HG02943 (cell line): ENCODE results near the gene DGKE.

Experiments
- ATAC-seq: cut with Tn5 transposase; IDR thresholded peaks from one replicate; pipeline ENCODE4 v1.9.1; 2021; ENCODE audit warnings: mild to moderate bottlenecking, low read depth, moderate library complexity; ENCODE audit not compliant: unreplicated experiment

DGKE gene

GRCh38 chr17:56887552-56888467, 53.9 kb downstream of the DGKE start:
- no peak for ATAC-seq

- no peak for ATAC-seq
Observed at GRCh38 chr17:56890390-56890789, 56.4 kb downstream of the DGKE start.

- no peak for ATAC-seq
Observed at GRCh38 chr17:56890906-56891674, 57.1 kb downstream of the DGKE start.

- ATAC-seq: no peak
Observed at GRCh38 chr17:56891751-56892150, 57.8 kb downstream of the DGKE start.

GRCh38 chr17:56892333-56892732, 58.4 kb downstream of the DGKE start:
- ATAC-seq: no peak

GRCh38 chr17:56893503-56893902, 59.6 kb downstream of the DGKE start:
- no peak for ATAC-seq

GRCh38 chr17:56894859-56895455, 61.0 kb downstream of the DGKE start:
- ATAC-seq: no peak

GRCh38 chr17:56896217-56896967, 62.4 kb downstream of the DGKE start:
- ATAC-seq: no peak

- ATAC-seq: no peak
Observed at GRCh38 chr17:56896968-56897359, 63.0 kb downstream of the DGKE start.

GRCh38 chr17:56897646-56898424, 63.9 kb downstream of the DGKE start:
- no peak for ATAC-seq

- no peak for ATAC-seq
Observed at GRCh38 chr17:56898874-56899273, 64.9 kb downstream of the DGKE start.

- no peak for ATAC-seq
Observed at GRCh38 chr17:56899403-56899802, 65.5 kb downstream of the DGKE start.

GRCh38 chr17:56902348-56902747, 68.4 kb downstream of the DGKE start:
- no peak for ATAC-seq

- no peak for ATAC-seq
Observed at GRCh38 chr17:56903560-56903959, 69.6 kb downstream of the DGKE start.

GRCh38 chr17:56908001-56908542, 74.1 kb downstream of the DGKE start:
- ATAC-seq: peak; percentile 70

- ATAC-seq: no peak
Observed at GRCh38 chr17:56909742-56910508, 76.0 kb downstream of the DGKE start.

GRCh38 chr17:56910509-56911235, 76.7 kb downstream of the DGKE start:
- ATAC-seq: no peak
